Measurements from ENCODE around the gene SCRN2. TPM values are rescaled to one million over a fixed set of nuclear protein-coding genes. Genes with fewer than 3 reads are reported as not detected.

SCRN2 gene
- total and polyA plus RNA-seq, 2 donors (not counting 3 experiments of a cell fraction or from before 2014, with no cell fraction given) = 31.7 to 48.9 TPM

GRCh38 chr17:47829870-47830269, 11.2 kb downstream of the SCRN2 start:
- intact Hi-C loops (cut with micrococcal nuclease) (loop anchor here (2.0 kb wide), 1 partner anchor 53 kb away; no protein-coding TSS in a partner anchor), dilution Hi-C loops (cut with MboI; ENCODE audit: extremely low pct_ligation_motif_present, low sequenced_read_pairs) (no loop called here)
- H3K4me2 ChIP-seq (ENCODE audit: insufficient read depth, low read length) = no peak overlapping the region
- H2AFZ ChIP-seq (ENCODE audit: low read depth, low read length) = no peak overlapping the region
- H3K27me3 ChIP-seq (ENCODE audit: control insufficient read depth in 2 of 2, insufficient read depth in 2 of 2, low read length in 2 of 2) = no peaks in the 10 kb centered on the region
- H3K4me3 ChIP-seq (replicated peaks in 1 of 3; ENCODE audit: insufficient read depth in 1 of 3, low read depth in 1 of 3, low read length in 3 of 3) = no peak overlapping the region
- BruUV-seq (replicated peaks) = no TSS peak
- H3K27ac ChIP-seq (ENCODE audit: insufficient read depth, low read depth, low read length) = no peak overlapping the region
- H3K9me1 ChIP-seq (replicated peaks; ENCODE audit: control insufficient read depth, extremely low read depth, insufficient read depth, low read length) = no peaks in the 10 kb centered on the region
- peaks cover 7 to 15% of the 10 kb centered on the region in 2 experiments for H3K36me3 ChIP-seq (ENCODE audit: control insufficient read depth in 2 of 2, extremely low read depth in 1 of 2, insufficient read depth in 2 of 2, low read length in 2 of 2)
- FAIRE-seq (no peak), DNase-seq (ENCODE audit: low read depth, low spot score) (no peak)
- TF ChIP-seq, protein P1, sequence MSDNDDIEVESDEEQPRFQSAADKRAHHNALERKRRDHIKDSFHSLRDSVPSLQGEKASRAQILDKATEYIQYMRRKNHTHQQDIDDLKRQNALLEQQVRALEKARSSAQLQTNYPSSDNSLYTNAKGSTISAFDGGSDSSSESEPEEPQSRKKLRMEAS (IDR thresholded peaks at IDR 0.05; ENCODE audit: insufficient read depth, insufficient read length) = no peak
- TF ChIP-seq GATA2 (IDR thresholded peaks at IDR 0.05; ENCODE audit: insufficient read depth, insufficient read length, low read depth, low read length) = no peak
- no peak for TF ChIP-seq POLR2AphosphoS5 (IDR thresholded peaks at IDR 0.05; ENCODE audit: insufficient read depth, low read depth, low read length)
- no peak for TF ChIP-seq EZH2 (IDR thresholded peaks at IDR 0.05; ENCODE audit: borderline replicate concordance, low read depth, low read length, severe bottlenecking)
- TF ChIP-seq FOS (IDR thresholded peaks at IDR 0.05; ENCODE audit: borderline replicate concordance, insufficient read depth, low read length) = no peak
- TF ChIP-seq, protein P2, sequence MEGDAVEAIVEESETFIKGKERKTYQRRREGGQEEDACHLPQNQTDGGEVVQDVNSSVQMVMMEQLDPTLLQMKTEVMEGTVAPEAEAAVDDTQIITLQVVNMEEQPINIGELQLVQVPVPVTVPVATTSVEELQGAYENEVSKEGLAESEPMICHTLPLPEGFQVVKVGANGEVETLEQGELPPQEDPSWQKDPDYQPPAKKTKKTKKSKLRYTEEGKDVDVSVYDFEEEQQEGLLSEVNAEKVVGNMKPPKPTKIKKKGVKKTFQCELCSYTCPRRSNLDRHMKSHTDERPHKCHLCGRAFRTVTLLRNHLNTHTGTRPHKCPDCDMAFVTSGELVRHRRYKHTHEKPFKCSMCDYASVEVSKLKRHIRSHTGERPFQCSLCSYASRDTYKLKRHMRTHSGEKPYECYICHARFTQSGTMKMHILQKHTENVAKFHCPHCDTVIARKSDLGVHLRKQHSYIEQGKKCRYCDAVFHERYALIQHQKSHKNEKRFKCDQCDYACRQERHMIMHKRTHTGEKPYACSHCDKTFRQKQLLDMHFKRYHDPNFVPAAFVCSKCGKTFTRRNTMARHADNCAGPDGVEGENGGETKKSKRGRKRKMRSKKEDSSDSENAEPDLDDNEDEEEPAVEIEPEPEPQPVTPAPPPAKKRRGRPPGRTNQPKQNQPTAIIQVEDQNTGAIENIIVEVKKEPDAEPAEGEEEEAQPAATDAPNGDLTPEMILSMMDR (IDR thresholded peaks at IDR 0.05; ENCODE audit: extremely low read depth in 1 of 2, insufficient read depth in 1 of 2, low read depth in 1 of 2, low read length in 2 of 2) = no peak
- TF ChIP-seq MYC (IDR thresholded peaks at IDR 0.05; ENCODE audit: low read depth, low read length) = no peak
- TF ChIP-seq JUN (IDR thresholded peaks at IDR 0.05; ENCODE audit: borderline replicate concordance, insufficient read depth, insufficient read length, low read depth) = no peak
- no peak for TF ChIP-seq POLR2A (IDR thresholded peaks at IDR 0.05; ENCODE audit: low read depth, low read length)
- no peak overlapping the region for H3K9ac ChIP-seq (replicated peaks; ENCODE audit: extremely low read depth, insufficient read depth, low read length)
- no peaks in the 10 kb centered on the region for H3K9me3 ChIP-seq (replicated peaks; ENCODE audit: control insufficient read depth, insufficient read depth, low read length)
- no peaks in the 10 kb centered on the region for H4K20me1 ChIP-seq (replicated peaks; ENCODE audit: control insufficient read depth, extremely low read depth, insufficient read depth, low read length)
- POLR2A ChIA-PET = interaction anchor here (0.7 kb wide), 1 partner anchor 180 kb away, joined by 4 read pairs; the partner anchor contains the start of gene KPNB1
- H3K4me1 ChIP-seq (ENCODE audit: control insufficient read depth, extremely low read depth, insufficient read depth, low read length) = peaks cover 22% of the 10 kb centered on the region
- peaks cover 14% of the 10 kb centered on the region for H3K79me2 ChIP-seq (ENCODE audit: control insufficient read depth, insufficient read depth, low read length)
- CTCF ChIA-PET = no interaction called here

Data from endothelial cell of umbilical vein (primary cell).